ENCODE measurements around the gene NLGN4Y.

- TF ChIP-seq CREB5 (CRISPR knock-in tag; IDR thresholded peaks at IDR 0.05; ENCODE audit: low read depth) (no peak), PATZ1 (CRISPR knock-in tag; IDR thresholded peaks at IDR 0.05; ENCODE audit: borderline replicate concordance) (no peak), ZC3H10 (CRISPR knock-in tag; IDR thresholded peaks at IDR 0.05) (no peak), ISL1 (CRISPR knock-in tag; IDR thresholded peaks at IDR 0.05) (no peak), ZFP3 (CRISPR knock-in tag; IDR thresholded peaks at IDR 0.05) (no peak)
Measured at GRCh38 chrY:14694543-14694942, 170.2 kb downstream of the NLGN4Y start.

All from SK-N-SH treated with all-trans-retinoic acid at 6 μM for 48 hours (cell line).